ENCODE data around the gene TSKU. TPM values are rescaled to one million over a fixed set of nuclear protein-coding genes. Genes with fewer than 3 reads are reported as not detected.
"Not testable (repeated sequence)": the region's sequence is repeated elsewhere in the genome, so short reads cannot be mapped to it uniquely, and the experiment has no call there.

TSKU gene, protein sequence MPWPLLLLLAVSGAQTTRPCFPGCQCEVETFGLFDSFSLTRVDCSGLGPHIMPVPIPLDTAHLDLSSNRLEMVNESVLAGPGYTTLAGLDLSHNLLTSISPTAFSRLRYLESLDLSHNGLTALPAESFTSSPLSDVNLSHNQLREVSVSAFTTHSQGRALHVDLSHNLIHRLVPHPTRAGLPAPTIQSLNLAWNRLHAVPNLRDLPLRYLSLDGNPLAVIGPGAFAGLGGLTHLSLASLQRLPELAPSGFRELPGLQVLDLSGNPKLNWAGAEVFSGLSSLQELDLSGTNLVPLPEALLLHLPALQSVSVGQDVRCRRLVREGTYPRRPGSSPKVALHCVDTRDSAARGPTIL
- total RNA-seq = 84.0 and 84.1 TPM in 2 replicates
- long read RNA-seq, transcript TSKU-201 (2 exons, 2,712 nt) = major isoform, 24 of 32 reads
- long read RNA-seq, partial matches to known transcripts = 0 of 32 reads
- long read RNA-seq, other reads (novel, unspliced or antisense) = 8 of 32 reads

DNA sequence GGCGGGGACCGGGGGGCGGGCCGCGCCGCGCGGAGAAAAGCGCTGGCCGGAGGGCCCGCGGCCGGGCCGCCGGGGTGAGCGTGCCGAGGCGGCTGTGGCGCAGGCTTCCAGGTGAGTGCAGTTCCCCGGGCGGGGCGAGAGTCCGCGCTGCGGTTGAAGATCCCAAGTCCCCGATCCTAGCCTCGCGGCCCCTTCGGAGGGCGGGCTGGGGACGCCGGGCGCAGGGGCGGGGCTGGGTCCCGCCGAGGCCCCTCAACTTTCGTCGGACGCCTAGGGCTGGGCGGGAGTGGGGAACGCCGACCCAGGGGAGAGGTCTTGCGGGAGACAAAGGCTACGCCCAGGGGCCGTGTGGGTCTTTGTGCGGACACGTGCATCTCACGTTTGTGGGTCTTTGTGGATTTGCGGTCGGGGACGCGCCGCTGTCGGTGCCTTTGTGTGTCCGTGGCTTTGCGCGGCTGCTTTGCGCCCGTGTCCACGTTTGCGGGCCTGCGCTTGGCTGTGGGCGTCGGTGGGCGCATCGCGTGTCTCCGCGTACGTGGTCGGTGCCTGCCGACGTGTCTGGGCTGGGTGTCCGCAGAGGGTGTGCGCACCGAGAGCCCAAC is at the start of gene TSKU:
TSS of gene TSKU (plus strand) at position 63 of the 602 bp plus-strand sequence. CDS start 12,261 bp downstream, outside the sequence.
- Mint-ChIP-seq H3K4me1 (ENCODE audit: unreplicated experiment) (peaks cover 67% of the 10 kb centered on the region), H3K27me3 (ENCODE audit: unreplicated experiment) (no peaks in the 10 kb centered on the region), H3K36me3 (ENCODE audit: unreplicated experiment) (peaks cover 4% of the 10 kb centered on the region), H3K9me3 (ENCODE audit: unreplicated experiment) (no peaks in the 10 kb centered on the region), H3K27ac (ENCODE audit: unreplicated experiment) (peak within 1 kb of the TSS; percentile 99), H3K4me3 (ENCODE audit: unreplicated experiment) (peak within 1 kb of the TSS; percentile 93)
- TF ChIP-seq, protein P1, sequence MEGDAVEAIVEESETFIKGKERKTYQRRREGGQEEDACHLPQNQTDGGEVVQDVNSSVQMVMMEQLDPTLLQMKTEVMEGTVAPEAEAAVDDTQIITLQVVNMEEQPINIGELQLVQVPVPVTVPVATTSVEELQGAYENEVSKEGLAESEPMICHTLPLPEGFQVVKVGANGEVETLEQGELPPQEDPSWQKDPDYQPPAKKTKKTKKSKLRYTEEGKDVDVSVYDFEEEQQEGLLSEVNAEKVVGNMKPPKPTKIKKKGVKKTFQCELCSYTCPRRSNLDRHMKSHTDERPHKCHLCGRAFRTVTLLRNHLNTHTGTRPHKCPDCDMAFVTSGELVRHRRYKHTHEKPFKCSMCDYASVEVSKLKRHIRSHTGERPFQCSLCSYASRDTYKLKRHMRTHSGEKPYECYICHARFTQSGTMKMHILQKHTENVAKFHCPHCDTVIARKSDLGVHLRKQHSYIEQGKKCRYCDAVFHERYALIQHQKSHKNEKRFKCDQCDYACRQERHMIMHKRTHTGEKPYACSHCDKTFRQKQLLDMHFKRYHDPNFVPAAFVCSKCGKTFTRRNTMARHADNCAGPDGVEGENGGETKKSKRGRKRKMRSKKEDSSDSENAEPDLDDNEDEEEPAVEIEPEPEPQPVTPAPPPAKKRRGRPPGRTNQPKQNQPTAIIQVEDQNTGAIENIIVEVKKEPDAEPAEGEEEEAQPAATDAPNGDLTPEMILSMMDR (IDR thresholded peaks at IDR 0.05) = no peak
- DNase-seq (ENCODE audit: extremely low spot score, unreplicated experiment) = no peak

DNA sequence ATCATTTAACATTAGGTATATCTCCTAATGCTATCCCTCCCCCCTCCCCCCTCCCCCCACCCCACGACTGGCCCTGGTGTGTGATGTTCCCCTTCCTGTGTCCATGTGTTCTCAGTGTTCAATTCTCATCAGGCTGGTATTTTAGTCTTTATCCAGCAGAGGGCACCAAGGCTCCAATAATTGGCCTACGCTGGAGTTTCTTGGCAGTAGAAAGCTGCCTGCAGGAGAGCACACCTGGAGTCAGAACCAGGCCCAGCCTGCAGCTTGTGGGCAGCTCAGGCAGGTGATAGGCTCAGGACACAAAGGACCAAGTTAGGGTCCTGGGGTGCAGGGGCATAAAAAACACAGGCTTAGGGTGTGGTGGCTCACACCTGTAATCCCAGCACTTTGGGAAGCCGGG is 49.2 kb upstream of the TSKU start:
- not testable (repeated sequence) for H3K27ac Mint-ChIP-seq (ENCODE audit: unreplicated experiment); H3K9me3 Mint-ChIP-seq (ENCODE audit: unreplicated experiment); H3K4me3 Mint-ChIP-seq (ENCODE audit: unreplicated experiment); DNase-seq (ENCODE audit: extremely low spot score, unreplicated experiment); H3K36me3 Mint-ChIP-seq (ENCODE audit: unreplicated experiment)
- TF ChIP-seq, protein P1 (IDR thresholded peaks at IDR 0.05) = peak; percentile 56
- peaks cover 15% of the 10 kb centered on the region for H3K27me3 Mint-ChIP-seq (ENCODE audit: unreplicated experiment)
- peaks cover 21% of the 10 kb centered on the region for H3K4me1 Mint-ChIP-seq (ENCODE audit: unreplicated experiment)

DNA sequence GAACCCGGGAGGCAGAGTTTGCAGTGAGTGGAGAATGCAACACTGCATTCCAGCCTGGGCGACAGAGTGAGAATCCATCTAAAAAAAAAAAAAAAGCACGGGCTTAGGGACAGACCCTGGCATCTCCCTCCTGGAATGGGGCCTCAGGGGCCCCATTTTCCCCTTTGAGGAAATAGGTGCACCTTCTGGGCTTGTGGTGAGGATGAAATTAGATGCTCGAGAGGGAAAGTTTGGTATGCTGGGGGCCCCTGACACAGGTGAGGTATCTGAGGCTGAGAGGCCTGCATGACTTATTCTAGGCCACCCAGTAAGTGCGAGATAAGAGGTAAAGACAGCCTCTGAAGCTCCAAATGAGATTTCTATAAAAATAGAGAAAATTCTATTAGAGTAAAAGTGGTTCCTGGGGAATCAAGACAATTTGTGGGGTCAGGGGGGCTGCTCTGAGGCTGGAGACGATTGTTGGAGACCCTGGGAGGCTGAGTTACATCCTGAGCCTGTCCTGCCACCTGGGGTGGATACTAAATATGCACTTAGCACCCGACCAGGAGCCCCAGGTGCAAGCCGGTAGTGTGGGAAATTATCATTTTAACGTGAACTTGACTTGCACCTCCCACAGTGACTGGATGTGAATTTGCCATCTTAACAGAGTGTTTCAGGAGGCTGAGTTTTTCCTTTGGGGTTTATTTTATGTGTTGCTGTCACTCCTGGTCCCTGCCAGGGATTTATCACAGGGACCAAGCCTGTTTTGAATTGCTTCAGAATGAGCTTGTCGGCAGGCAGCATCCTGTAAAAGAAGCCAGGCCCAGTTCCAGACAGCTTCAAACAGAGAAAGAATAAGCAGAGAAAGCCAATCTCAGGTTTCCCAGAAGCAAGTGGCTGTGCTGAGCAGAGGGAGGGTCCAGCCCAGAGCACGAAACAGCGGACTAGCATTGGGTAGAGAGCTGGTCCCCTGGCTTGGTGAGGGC is 48.4 kb upstream of the TSKU start:
- Mint-ChIP-seq H3K9me3 (ENCODE audit: unreplicated experiment) (no peaks in the 10 kb centered on the region), H3K27ac (ENCODE audit: unreplicated experiment) (no peak overlapping the region), H3K4me3 (ENCODE audit: unreplicated experiment) (no peak overlapping the region), H3K36me3 (ENCODE audit: unreplicated experiment) (no peaks in the 10 kb centered on the region), H3K4me1 (ENCODE audit: unreplicated experiment) (peaks cover 24% of the 10 kb centered on the region), H3K27me3 (ENCODE audit: unreplicated experiment) (peaks cover 10% of the 10 kb centered on the region)
- TF ChIP-seq, protein P1 (IDR thresholded peaks at IDR 0.05) = no peak
- no peak for DNase-seq (ENCODE audit: extremely low spot score, unreplicated experiment)

- no peak for DNase-seq (ENCODE audit: extremely low spot score, unreplicated experiment)
- TF ChIP-seq, protein P1 (IDR thresholded peaks at IDR 0.05) = no peak
- peaks cover 24% of the 10 kb centered on the region for H3K4me1 Mint-ChIP-seq (ENCODE audit: unreplicated experiment)
- H3K27me3 Mint-ChIP-seq (ENCODE audit: unreplicated experiment) = peaks cover under 1% of the 10 kb centered on the region
- H3K4me3 Mint-ChIP-seq (ENCODE audit: unreplicated experiment) = no peak overlapping the region
- H3K36me3 Mint-ChIP-seq (ENCODE audit: unreplicated experiment) = no peaks in the 10 kb centered on the region
- no peak overlapping the region for H3K27ac Mint-ChIP-seq (ENCODE audit: unreplicated experiment)
- no peaks in the 10 kb centered on the region for H3K9me3 Mint-ChIP-seq (ENCODE audit: unreplicated experiment)
These were observed 47.3 kb upstream of the TSKU start for GRCh38 chr11:76735841-76736240.

Measured in osteocyte (in vitro differentiated cells).